Measurements from ENCODE around the gene SNX25. TPM values are rescaled to one million over a fixed set of nuclear protein-coding genes. Genes with fewer than 3 reads are reported as not detected.

SNX25 gene
- total RNA-seq, 1 experiment from 2014 or later = 17.2 TPM

DNA sequence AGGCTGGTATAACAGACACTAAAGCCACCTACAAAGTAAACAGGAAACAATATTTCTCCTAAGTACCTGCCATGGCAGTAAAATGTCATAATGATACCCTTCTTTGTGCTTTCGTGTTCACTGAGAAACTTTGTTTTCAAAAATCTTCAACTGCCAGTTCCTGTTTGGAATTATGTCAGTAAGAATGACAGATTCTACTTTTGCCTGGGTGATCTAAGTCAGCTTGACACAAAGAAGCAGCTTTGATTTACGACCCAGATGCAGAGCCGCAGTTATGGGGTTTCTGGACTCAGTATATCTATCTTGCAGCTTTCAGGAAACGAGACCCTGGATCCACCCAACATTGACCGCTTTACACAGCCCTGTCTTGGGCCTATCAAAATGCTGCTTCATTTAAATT is 71.2 kb downstream of the SNX25 start:
- Histone ChIP-seq H3K36me3 (replicated peaks; ENCODE audit: control insufficient read depth, insufficient read depth, low read length) (no peaks in the 10 kb centered on the region), H3K4me3 (ENCODE audit: insufficient read depth, low read depth, low read length) (no peak overlapping the region), H3K27me3 (ENCODE audit: control insufficient read depth, insufficient read depth, low read length) (no peaks in the 10 kb centered on the region)
- DNase-seq = no peak

DNA sequence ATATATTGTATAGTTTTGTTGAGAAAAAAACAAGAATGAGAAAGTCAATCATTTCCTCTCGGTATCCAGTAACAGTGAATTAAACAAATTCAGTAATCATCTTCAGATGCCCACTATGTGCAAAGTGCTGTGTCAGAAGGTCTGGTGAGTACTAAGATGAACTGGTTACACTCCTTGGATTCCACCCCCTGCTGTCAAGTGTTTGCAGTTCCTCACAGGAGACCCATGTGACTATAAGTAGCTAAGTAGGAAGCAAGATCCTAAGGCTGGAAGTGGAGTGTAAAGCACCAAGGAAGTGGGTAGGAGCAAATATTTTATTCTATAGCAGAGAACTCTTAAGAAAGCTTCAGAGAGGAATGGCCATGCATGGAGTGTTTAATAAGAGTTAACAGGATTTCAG is 73.6 kb downstream of the SNX25 start:
- DNase-seq = peak; percentile 22

DNA sequence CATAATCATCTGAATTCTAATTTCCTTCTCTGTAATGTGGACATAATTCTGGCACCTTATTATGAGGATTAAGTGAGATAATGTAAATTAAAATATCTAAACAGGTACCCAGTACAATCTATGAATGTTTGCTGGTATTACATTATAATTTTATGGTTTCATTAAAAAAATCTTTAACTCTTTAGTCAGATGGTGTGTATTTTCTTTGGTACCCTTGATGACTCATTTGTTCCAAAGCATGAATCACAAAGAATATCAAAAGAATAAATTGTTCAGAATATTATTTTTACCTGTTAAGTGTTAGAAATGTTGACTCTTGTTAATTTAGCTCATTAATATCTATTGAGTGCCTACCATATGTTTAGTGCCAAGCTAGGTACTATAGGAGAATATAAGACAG is 74.3 kb downstream of the SNX25 start:
- Histone ChIP-seq H3K36me3 (replicated peaks; ENCODE audit: control insufficient read depth, insufficient read depth, low read length) (peaks cover under 1% of the 10 kb centered on the region; the same call in 1 of the 2 replicates), H3K27me3 (ENCODE audit: control insufficient read depth, insufficient read depth, low read length) (no peaks in the 10 kb centered on the region), H3K4me3 (ENCODE audit: insufficient read depth, low read depth, low read length) (no peak overlapping the region)
- no peak for DNase-seq

More for the DNA sequence above, 73.6 kb downstream of the SNX25 start:
- H3K4me3 ChIP-seq (ENCODE audit: insufficient read depth, low read depth, low read length) = no peak overlapping the region
- H3K27me3 ChIP-seq (ENCODE audit: control insufficient read depth, insufficient read depth, low read length) = no peaks in the 10 kb centered on the region
- H3K36me3 ChIP-seq (replicated peaks; ENCODE audit: control insufficient read depth, insufficient read depth, low read length) = no peaks in the 10 kb centered on the region

DNA sequence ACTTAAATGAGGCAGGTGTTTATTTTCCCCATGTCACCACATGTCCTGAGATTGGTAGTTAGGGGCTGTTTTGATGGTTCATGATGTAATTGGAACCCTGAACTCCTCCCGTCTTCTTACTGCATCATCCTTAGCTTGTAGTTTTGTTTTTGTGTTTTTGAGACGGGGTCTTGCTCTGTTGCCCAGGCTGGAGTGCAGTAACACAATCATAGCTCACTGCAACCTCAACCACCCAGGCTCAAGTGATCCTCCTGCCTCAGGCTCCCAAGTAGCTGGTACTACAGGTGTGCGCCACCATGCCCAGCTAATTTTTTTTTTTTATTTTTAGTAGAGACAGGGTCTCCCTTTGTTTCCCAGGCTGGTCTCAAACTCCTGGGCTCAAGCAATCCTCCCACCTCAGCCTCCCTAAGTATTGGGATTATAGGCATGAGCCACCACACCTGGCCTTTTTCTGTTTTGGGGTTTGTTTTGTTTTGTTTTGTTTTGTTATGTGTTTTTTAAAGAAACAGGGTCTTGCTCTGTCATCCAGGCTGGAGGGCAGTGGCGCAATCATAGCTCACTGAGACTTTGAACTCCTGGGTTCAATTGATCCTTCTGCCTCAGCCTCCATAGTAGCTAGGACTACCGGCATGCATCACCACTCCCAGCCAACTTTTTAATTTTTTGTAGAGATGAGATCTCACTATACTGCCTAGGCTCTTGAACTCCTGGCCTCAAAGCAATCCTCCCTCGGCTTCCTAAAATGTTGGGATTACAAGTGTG is 76.4 kb downstream of the SNX25 start:
- Histone ChIP-seq H3K36me3 (replicated peaks; ENCODE audit: control insufficient read depth, insufficient read depth, low read length) (peaks cover 2% of the 10 kb centered on the region), H3K4me3 (ENCODE audit: insufficient read depth, low read depth, low read length) (no peak overlapping the region), H3K27me3 (ENCODE audit: control insufficient read depth, insufficient read depth, low read length) (no peaks in the 10 kb centered on the region)
- no peak for DNase-seq

DNA sequence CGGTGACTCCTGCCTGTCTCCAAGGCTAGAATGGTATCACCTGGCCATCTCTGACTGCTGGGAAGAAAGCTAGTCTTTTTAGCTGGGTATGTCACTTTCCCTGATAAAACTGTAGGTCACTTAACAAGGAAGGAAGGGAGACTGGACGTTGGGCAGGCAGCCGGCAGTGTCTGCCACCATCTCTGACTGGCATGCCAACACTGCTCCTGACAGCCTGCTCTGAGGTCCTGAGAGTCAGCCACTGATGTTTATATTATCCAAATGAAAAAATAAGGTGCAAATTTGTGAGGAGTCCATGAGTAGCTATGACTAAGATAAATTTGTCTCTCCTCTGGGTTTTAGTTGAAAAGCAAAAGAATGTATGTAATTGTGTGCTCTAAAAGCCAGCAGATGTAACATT is 77.2 kb downstream of the SNX25 start:
- peaks cover 2% of the 10 kb centered on the region for H3K36me3 ChIP-seq (replicated peaks; ENCODE audit: control insufficient read depth, insufficient read depth, low read length)
- H3K4me3 ChIP-seq (ENCODE audit: insufficient read depth, low read depth, low read length) = no peak overlapping the region
- no peak for DNase-seq
- no peaks in the 10 kb centered on the region for H3K27me3 ChIP-seq (ENCODE audit: control insufficient read depth, insufficient read depth, low read length)

DNA sequence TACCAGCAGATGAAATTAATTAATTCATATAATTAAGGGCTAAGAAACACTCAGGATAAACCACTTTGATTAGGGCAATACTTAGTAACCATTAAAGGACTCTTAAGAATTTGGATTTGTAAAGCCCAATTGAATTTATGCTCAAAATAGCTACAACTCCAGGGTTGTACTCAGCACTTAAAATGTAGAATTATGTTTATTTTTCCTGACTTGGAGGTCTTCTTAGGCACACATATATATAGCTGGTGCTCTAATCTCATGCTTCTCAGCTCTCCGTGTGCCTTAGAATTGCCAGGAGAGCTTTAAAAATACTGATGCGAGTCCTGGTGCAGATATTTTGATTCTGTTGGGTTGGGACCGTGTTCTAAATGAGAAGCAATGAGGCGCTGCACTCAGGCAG is 77.6 kb downstream of the SNX25 start:
- Histone ChIP-seq H3K36me3 (replicated peaks; ENCODE audit: control insufficient read depth, insufficient read depth, low read length) (peaks cover 2% of the 10 kb centered on the region), H3K4me3 (ENCODE audit: insufficient read depth, low read depth, low read length) (no peak overlapping the region), H3K27me3 (ENCODE audit: control insufficient read depth, insufficient read depth, low read length) (no peaks in the 10 kb centered on the region)
- DNase-seq = no peak

DNA sequence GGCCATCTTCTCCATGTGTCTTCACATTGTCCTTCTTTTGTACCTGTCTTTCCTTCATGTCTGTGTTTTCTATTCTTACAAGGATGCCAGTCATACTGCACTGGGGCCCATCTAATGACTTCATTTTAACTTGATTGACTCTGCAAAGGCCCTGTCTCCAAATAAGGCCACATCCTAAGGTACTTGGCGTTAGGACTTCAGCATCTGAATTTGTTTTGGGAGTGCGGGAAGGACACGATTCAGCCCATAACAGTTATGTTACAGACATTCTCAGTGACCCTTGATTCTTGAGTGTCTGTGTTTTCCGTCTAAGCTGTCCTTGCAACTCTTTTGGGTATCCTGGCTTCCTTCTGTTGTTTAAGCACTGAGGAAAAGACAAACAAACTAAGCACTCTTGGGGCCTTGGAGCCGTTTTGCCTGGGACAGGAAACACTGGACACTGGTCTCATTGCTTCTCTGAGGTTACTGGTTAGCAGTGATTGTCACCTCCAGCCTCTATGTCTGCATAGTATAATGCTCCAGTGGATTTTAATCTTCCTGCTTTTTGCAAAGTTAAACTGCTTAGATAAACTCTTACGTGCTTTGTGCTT is 80.7 kb downstream of the SNX25 start:
- H3K36me3 ChIP-seq (replicated peaks; ENCODE audit: control insufficient read depth, insufficient read depth, low read length) = peaks cover 2% of the 10 kb centered on the region
- DNase-seq = no peak

DNA sequence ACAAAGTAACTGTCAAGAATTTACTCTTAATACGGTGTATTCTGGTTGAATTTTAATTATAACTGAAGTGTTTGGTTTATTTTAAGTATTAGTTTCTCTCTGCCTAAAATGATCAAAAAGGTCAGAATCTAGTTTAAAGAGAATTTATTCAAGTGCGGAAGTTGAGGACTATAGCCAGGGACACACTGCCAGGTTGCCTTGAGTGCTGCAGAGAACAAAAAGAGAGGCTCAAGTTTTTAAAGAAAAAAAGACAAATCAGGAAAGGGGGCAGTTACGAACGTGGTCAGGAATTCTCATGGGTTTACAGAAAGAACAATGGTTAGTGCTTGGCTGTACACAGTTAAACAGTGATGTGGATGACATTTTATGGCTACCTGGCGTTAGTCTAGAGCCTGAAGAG is 81.3 kb downstream of the SNX25 start:
- no peak overlapping the region for H3K4me3 ChIP-seq (ENCODE audit: insufficient read depth, low read depth, low read length)
- H3K27me3 ChIP-seq (ENCODE audit: control insufficient read depth, insufficient read depth, low read length) = no peaks in the 10 kb centered on the region
- DNase-seq = no peak
- H3K36me3 ChIP-seq (replicated peaks; ENCODE audit: control insufficient read depth, insufficient read depth, low read length) = peaks cover 2% of the 10 kb centered on the region

More for the DNA sequence above, 80.7 kb downstream of the SNX25 start:
- Histone ChIP-seq H3K27me3 (ENCODE audit: control insufficient read depth, insufficient read depth, low read length) (no peaks in the 10 kb centered on the region), H3K4me3 (ENCODE audit: insufficient read depth, low read depth, low read length) (no peak overlapping the region)

DNA sequence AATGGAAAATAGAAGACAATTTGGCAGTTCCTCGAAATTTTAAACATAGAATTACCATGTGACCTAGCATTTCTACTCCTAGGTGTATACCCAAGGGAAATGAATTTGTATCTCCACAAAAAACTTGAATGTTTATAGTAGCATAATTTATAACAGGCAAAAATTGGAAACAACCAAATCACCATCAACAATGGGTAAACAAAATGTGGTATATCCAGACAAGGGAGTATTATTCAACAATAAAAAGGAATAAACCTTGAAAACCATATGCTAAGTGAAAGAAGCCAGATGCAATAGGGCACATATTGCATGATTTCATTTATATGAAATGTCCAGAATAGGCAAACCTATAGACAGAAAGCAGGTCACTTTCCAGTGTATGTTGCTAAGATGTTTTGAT is 83.8 kb downstream of the SNX25 start:
- H3K4me3 ChIP-seq (ENCODE audit: insufficient read depth, low read depth, low read length) = no peak overlapping the region
- no peak for DNase-seq
- H3K36me3 ChIP-seq (replicated peaks; ENCODE audit: control insufficient read depth, insufficient read depth, low read length) = peaks cover 2% of the 10 kb centered on the region
- no peaks in the 10 kb centered on the region for H3K27me3 ChIP-seq (ENCODE audit: control insufficient read depth, insufficient read depth, low read length)

DNA sequence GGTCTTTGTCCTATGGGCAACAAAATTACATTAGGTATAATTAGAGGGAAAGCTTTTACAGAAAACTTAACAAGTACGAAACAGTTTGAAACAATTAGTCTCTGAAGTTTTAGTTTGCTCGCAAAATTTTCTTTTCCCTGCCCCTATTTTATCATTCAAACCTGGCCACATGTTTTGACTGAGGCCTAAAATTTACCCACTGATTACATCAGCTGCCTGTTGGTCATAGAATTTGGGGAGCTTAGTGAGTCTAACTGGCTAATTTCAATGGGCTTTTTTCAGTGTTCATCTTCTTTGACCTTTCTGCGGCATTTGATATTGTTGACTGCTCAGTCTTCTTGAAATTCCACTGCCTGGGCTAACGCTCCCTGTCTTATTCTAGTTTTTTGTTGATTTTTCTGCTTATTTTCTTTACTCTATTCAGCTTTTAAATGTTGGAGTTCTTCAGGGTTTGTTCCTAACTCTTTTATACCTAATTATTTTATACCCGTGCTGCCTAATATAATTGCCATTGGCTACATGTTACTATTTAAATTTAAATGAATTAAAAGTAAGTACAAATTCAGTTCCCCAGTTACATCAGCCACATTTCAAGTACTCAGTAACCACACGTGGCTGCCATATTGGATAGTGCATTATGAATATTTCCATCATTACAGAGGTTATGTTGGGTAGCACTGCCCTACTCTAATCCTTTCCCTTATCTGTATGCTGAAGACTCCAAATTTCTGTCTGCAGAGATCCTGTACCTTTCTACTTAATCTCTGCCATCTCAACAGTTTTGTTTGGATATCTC is 87.5 kb downstream of the SNX25 start:
- DNase-seq = no peak
- Histone ChIP-seq H3K27me3 (ENCODE audit: control insufficient read depth, insufficient read depth, low read length) (no peaks in the 10 kb centered on the region), H3K4me3 (ENCODE audit: insufficient read depth, low read depth, low read length) (no peak overlapping the region), H3K36me3 (replicated peaks; ENCODE audit: control insufficient read depth, insufficient read depth, low read length) (no peaks in the 10 kb centered on the region; the same call in 1 of the 2 replicates)

DNA sequence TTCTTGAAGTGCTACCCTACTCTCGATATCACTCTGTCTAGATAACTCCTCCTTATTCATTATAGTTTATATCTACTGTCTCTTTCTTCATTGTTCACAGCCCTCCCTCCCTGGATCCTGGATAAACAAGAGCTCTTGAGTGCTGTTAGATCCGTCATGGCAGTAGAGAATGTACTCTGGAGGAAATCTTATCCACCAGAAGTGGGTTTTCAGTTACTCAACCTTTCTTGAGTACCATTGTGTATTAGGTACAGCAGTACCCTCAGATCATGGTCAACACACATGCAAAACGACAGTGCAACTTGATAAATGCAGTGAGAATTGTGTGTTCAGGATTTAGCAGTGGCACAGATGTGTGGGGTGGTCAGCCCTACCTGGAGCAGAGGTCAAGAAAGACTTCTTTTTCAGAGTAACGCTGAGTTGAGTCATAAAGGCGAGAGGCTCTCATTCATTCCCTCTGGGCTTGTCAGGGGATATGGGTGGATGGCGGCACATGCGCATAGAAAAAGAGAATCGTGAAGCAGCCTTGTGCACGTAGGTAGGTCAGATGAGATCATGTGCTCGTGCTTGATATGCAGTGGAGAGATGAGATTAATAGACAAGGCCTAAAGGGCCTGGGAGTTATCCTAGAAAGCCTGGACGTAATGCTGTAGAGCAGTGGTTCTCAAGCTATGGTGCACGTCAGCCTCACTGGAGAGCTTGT is 89.5 kb downstream of the SNX25 start:
- H3K4me3 ChIP-seq (ENCODE audit: insufficient read depth, low read depth, low read length) = no peak overlapping the region
- H3K27me3 ChIP-seq (ENCODE audit: control insufficient read depth, insufficient read depth, low read length) = no peaks in the 10 kb centered on the region
- no peaks in the 10 kb centered on the region; the same call in 1 of the 2 replicates for H3K36me3 ChIP-seq (replicated peaks; ENCODE audit: control insufficient read depth, insufficient read depth, low read length)
- DNase-seq = no peak

DNA sequence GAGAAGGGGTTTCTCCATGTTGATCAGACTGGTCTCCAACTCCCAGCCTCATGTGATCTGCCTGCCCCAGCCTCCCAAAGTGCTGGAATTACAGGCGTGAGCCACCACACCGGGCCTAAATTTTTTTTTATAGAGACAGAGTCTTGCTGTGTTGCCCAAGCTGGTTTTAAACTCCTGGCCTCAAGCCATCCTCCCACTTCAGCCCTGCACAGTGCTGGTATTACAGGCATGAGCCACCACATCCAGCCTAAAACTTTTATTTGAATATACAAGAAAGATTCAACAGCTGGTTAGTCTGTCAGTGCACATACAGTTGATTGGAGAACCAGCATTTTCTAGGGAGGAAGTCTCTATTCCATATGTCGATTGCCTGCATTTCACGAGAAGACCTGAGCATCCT is 95.1 kb downstream of the SNX25 start:
- H3K4me3 ChIP-seq (ENCODE audit: insufficient read depth, low read depth, low read length) = no peak overlapping the region
- no peaks in the 10 kb centered on the region for H3K27me3 ChIP-seq (ENCODE audit: control insufficient read depth, insufficient read depth, low read length)
- H3K36me3 ChIP-seq (replicated peaks; ENCODE audit: control insufficient read depth, insufficient read depth, low read length) = no peaks in the 10 kb centered on the region; the same call in 1 of the 2 replicates
- DNase-seq = no peak

DNA sequence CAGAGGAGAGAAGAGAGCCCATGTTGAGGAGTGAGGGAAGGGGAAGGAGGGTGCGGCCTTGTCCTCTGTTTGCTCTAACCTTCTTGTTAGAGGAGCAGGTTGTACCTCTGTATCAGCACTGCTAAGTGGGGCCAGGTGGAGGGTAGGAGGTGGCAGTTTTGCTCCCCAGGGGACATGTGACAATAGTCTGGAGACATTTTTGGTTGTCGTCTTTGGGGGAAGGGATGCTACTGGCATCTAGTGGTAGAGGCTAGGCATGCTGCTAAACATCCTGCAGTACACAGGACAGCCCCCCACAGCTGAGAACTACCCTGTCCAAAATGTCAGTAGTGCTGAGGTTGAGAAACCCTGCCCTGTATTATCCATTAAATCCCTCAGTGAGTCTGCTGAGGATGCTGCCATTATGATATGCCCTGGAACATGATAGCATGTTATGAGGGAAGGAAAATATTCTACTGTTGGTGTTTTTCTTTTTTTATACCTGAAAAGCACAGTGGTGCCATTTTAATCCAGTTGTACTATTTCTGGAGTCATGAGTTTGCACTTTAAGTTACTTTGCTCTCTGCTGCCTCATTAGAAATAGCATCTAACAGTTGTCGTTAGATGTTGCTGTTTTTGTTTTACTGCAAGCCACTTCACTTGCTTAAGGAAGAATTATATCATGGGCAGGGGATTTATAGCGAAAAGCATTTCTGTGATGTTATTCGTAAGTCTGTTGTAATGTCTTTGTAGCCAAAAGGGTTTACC is 95.7 kb downstream of the SNX25 start:
- DNase-seq = peak; percentile 15
- H3K4me3 ChIP-seq (ENCODE audit: insufficient read depth, low read depth, low read length) = no peak overlapping the region

DNA sequence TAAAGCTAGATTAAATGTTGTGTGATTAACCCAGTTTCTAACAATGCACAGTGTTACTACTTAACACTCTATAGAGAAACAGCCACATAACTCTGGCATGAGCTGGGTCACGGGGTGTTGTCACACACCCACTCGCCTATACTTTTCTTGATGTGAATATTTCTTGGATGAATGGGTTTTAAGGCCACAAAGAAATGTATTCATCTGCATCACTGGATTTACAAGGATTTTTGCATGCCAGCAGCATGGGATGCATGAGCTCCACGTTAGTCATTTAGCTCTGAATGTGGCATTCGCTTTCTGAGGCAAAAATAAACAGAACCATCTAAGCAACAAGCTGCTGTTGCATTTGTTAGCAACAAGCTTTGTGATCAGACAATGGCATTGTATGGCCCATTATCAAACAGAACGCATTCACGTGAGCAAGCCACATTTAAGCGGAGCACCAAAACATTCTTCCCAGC is 96.6 kb downstream of the SNX25 start:
- Histone ChIP-seq H3K27me3 (ENCODE audit: control insufficient read depth, insufficient read depth, low read length) (no peaks in the 10 kb centered on the region), H3K36me3 (replicated peaks; ENCODE audit: control insufficient read depth, insufficient read depth, low read length) (no peaks in the 10 kb centered on the region; the same call in none of the 2 replicates), H3K4me3 (ENCODE audit: insufficient read depth, low read depth, low read length) (no peak overlapping the region)
- DNase-seq = peak; percentile 32

More for the DNA sequence above, 95.7 kb downstream of the SNX25 start:
- Histone ChIP-seq H3K27me3 (ENCODE audit: control insufficient read depth, insufficient read depth, low read length) (no peaks in the 10 kb centered on the region), H3K36me3 (replicated peaks; ENCODE audit: control insufficient read depth, insufficient read depth, low read length) (no peaks in the 10 kb centered on the region; the same call in 1 of the 2 replicates)
